Measurements from ENCODE around the gene MROH9.
"Not testable (repeated sequence)": the region's sequence is repeated elsewhere in the genome, so short reads cannot be mapped to it uniquely, and the experiment has no call there.

Gene MROH9

DNA sequence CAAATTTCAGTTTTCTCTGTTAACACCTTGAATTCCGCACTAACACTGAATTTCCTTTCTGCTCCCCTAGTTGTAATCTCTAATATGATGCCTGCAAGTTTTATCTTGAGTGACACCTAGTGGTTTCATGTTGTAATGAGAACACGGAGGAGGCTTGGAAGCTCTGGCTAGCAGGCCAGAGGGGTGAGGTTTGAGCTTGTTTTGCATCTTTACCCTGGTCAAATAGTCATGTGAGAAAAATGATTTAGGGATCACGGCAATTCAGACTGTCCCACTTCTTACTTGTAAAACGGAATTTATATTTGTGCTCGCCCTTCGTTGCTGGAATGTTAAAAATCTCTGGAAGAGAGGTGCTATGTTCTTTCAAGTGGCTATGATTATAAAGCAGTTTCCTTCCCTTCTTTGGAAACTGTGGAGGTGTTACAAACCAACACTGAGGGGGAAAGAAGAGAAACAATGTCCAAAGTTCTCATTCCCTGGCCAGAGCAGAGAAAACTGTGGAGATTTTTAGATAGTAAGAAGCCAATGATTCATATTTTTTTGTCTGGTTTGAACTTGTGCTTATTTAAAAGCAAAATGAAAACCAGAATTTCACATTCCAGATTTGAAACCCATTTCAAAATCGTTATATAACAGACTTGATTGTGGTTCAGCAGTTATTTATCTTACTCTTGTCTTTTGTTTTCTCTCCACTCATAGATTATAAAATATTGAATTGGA is 5.3 kb upstream of the MROH9 start:
- TF ChIP-seq ZNF274 (IDR thresholded peaks at IDR 0.05; ENCODE audit: low read depth, low read length), result no peak
- no peak overlapping the region for H3K4me3 ChIP-seq (ENCODE audit: low read length)

DNA sequence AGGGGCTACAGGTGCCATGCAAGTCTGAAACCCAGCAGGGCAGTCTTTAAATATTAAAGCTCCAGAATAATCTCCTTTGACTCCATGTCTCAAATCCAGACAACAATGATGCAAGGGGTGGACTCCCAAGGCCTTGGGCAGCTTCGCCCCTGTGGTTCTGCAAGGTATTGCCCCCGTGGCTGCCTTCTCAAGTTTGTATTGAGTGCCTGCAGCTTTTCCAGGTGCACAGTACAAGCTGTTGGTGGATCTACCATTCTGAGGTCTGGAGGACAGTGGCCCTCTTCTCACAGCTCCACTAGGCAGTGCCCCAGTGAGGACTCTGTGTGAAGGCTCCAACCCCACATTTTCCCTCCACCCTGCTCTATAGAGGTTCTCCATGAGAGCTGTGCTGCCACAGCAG is 3.7 kb upstream of the MROH9 start:
- no peak overlapping the region for H3K4me3 ChIP-seq (ENCODE audit: low read length)
- TF ChIP-seq ZNF274 (IDR thresholded peaks at IDR 0.05; ENCODE audit: low read depth, low read length), result no peak

DNA sequence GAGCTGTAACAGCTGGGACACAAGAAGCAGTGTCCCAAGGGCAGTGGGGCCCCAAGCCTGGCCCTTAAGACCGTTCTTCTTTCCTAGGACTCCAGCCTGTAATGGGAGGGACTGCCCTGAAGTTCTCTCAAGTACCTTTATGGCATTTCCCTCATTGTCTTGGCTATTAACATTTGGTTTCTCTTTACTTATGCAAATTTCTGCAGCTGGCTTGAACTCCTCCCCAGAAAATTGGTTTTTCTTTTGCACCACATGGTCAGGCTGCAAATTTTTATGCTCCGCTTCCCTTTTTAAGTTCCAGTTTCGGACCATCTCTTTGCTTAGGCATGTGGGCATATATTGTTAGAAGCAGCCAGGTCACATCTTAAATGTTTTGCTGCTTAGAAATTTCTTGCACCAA is 3.1 kb upstream of the MROH9 start:
- no peak overlapping the region for H3K4me3 ChIP-seq (ENCODE audit: low read length)
- no peak for TF ChIP-seq ZNF274 (IDR thresholded peaks at IDR 0.05; ENCODE audit: low read depth, low read length)

DNA sequence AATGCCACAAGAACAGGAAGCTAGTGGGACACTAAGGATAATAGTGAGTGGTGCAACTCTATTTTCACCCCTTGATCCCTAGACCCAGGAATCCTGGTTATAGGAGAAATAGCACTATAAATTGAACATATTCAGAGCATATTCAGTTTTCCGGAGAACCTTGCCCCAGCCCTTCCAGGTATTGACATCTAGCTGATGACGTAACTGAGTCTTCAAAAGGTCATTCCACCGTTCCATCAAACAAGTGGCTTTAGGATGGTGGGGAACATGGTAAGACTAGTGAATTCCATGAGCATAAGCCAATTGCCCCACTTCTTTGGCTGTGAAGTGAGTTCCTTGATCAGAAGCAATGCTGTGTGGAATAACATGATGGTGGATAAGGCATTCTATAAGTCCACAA is 2.9 kb downstream of the MROH9 start:
- TF ChIP-seq ZNF274 (IDR thresholded peaks at IDR 0.05; ENCODE audit: low read depth, low read length), result no peak
- no peak overlapping the region for H3K4me3 ChIP-seq (ENCODE audit: low read length)

DNA sequence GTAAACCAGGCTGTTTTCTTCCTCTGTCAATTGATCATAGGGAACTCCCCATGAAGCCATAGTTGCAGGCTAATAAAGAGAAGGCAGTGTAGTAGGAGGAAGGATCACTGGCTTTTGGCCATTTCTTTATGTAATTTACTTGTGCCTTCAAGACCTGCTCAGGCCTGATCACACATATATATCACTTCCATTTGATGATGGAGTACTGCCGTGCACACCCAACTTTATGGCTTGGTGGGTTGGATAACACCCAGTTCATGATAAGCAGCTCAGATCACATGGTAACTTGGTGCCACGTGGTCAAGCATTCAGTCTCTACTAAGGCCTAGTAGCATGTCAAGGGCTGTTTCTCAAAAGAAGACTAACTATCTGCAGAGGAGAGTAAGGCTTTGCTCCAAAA is 4.1 kb downstream of the MROH9 start:
- no peak for TF ChIP-seq ZNF274 (IDR thresholded peaks at IDR 0.05; ENCODE audit: low read depth, low read length)
- no peak overlapping the region for H3K4me3 ChIP-seq (ENCODE audit: low read length)

DNA sequence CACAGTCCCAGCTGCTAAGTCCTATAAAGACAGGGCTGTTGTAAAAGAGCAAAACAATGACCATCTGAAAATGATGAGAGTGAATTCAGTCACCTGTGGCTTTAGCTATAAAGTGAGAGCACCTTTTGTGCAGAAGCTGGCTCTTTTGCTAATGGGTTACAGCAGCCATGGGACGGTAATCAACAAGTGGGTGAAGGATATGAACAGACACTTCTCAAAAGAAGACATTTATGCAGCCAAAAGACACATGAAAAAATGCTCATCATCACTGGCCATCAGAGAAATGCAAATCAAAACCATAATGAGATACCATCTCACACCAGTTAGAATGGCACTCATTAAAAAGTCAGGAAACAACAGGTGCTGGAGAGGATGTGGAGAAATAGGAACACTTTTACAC is 16.4 kb downstream of the MROH9 start:
- not testable (repeated sequence) for H3K4me3 ChIP-seq (ENCODE audit: low read length)

DNA sequence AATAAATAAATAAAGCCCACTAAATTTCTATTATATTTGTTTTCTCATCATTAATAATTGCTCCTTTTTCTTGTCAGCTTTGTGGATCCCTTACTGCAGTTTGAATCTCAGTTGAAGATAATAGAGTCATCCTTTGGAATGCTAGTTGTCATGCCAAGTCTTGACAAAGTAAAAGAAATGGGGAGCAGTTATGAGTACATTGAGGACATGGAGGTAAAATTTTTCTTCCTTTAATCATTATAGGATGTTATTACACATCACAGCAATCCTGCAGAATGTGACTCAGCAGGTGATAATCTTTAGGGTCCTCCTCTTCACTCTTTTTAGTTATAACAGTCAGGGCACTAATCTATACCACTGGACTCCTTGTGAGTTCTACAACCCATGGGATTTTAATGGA is 24.1 kb downstream of the MROH9 start:
- H3K4me3 ChIP-seq (ENCODE audit: low read length), result no peak overlapping the region
- no peak for TF ChIP-seq ZNF274 (IDR thresholded peaks at IDR 0.05; ENCODE audit: low read depth, low read length)

DNA sequence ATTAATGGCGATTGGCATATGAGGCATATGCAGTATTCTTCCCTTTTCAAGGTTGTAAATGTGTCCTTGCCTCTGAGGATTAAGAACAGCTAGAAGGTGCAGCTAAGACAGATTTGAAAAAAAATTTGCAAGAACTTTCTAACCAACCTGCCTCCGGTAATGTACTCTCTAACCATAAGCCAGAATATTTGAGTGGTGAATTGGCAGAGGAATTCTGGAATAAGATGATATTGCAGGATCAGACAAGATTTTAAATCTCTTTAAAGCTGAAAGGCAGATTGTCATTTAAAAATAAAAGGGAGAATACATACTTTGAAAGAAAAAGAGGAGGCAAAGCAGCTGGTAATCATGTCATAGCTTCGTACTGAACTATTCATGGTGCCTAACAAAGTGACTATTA is 29.2 kb downstream of the MROH9 start:
- no peak overlapping the region for H3K4me3 ChIP-seq (ENCODE audit: low read length)
- no peak for TF ChIP-seq ZNF274 (IDR thresholded peaks at IDR 0.05; ENCODE audit: low read depth, low read length)

DNA sequence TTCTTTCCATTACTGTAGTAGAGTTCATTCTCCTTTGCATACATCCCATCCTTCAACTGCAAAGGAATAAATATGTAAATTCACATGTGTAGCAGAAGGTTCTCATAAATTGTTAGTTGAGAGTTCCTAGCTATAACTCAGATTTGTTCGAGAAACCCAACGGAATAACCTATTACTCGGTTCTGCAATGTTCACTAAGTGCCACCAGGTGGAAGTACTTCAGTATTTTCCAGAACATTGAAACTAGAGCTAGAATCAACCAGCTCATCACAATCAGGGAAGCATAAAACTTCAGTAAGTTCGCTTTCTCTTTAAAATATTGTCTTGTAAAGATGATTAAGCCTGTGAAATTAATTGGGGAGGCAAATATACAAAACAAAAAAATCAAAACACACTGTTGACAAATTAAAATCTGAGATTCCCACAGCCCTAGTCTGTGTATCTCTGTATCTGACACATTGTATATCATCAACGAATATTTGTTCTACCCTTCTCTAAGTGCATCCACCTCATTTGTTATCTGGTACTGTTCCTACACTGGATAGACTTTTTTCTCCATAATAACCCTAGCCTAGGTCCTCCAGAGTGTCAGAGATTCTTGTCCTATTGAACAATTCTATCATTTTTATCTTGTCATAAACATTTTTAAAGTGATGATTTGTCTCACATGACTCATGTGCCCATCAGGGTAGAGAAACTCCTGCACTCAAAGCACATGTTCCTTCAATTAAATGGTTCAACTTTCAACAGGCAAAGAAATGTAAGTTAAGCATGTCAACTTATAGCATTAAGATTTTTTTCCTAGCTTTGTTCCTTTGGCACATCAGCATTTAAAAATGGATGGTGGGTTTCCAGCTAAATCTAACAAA is 31.9 kb downstream of the MROH9 start:
- no peak for TF ChIP-seq ZNF274 (IDR thresholded peaks at IDR 0.05; ENCODE audit: low read depth, low read length)
- no peak overlapping the region for H3K4me3 ChIP-seq (ENCODE audit: low read length)

DNA sequence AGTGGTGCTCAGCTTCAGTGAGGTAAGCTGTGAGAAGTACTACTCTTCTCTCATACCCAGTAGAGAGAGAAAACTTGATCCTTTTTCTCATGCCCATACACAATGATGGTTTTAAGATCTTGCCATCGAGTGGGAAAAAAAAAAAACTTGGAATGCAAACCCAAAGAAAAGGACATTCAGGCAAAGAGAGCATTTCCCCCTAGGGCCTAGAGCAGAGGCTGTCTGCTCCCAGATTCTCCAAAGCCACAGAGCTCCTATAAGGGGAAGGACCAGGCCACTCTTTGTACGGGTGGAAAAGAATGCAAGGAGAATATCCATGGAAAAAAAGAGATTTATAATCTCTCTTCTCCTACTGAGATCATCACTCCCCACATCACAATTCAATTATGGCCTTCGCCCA is 34.9 kb downstream of the MROH9 start:
- TF ChIP-seq ZNF274 (IDR thresholded peaks at IDR 0.05; ENCODE audit: low read depth, low read length), result no peak
- H3K4me3 ChIP-seq (ENCODE audit: low read length), result no peak overlapping the region

DNA sequence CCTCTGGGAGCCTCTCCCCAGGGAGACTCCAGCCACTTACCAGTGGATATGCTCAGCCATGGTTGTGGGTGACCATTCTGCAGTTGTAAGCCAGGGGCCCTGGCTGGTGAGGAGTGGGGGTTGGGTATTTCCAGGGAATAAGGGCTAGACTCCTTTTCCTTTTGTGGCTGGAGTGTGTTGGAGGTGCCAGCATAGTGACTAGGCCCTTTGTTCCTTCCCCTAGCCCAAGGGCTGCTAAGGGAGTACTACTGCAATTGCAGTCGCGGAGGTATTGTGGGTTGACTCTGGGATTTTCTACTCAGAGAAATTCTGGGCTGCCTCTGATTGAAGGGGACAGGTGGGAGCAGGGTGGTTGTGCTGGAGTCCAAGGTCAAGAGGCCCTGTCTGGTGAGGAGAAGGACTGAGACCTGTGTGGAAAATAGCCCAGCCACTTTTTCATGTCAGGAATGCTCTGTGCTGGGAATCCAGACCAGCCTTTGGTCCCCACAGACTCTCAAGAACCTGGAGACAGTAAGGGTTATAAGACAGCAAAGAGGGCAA is 43.1 kb downstream of the MROH9 start:
- TF ChIP-seq ZNF274 (IDR thresholded peaks at IDR 0.05; ENCODE audit: low read depth, low read length), result no peak
- H3K4me3 ChIP-seq (ENCODE audit: low read length), result no peak overlapping the region

DNA sequence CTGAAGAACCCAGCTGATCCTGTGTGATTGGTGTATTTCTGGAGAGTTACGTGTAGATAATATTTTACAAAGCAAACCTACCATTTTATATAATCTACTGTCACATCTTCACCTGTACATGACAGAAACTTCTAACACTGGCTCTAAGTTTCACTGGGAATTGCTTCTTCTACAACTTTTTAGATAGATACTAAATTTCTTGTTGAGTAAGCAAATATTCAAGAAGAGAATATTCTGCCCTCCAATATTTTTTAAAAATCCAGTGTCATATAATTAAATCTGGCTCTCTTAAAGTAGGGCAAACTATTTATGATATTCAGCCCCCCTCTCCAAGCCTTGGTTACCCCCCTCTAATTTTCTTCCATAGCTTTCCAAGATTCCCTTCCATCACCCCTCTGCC is 50.1 kb downstream of the MROH9 start:
- no peak overlapping the region for H3K4me3 ChIP-seq (ENCODE audit: low read length)
- TF ChIP-seq ZNF274 (IDR thresholded peaks at IDR 0.05; ENCODE audit: low read depth, low read length), result no peak

DNA sequence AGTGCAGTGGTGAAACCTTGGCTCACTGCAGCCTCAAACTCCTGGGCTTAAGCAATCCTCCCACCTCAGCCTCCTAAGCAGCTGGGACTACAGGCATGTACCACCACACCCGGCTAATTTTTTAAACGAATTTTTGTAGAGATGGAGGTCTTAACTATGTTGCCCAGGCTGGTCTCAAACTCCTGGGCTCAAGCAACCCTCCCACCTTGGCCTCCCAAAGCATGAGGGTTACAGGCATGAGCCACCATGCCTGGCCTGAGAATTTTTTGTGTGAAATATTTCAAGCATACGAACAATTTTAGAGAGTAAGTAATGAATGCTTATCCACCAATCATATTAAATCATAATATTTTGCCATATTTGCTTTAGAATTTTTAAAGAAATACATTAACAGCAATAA is 51.6 kb downstream of the MROH9 start:
- H3K4me3 ChIP-seq (ENCODE audit: low read length), result no peak overlapping the region
- no peak for TF ChIP-seq ZNF274 (IDR thresholded peaks at IDR 0.05; ENCODE audit: low read depth, low read length)

DNA sequence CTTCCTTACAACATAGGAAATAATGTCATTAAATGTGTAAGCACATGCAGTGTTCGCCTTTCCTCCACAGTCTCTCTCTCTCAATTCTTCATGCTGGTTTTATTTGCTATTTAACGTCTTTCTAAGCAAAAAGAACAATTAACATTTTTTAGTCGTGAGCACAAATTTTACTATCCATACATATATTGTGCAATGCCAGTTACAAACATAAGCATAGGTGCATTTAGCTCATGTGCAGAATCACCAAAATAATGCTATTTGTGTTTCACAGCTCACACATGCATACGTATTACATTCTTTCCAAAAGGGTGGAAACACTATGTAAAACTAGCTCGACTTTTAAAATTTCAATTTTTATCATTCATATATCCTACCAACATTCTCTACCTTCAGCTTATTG is 52.1 kb downstream of the MROH9 start:
- TF ChIP-seq ZNF274 (IDR thresholded peaks at IDR 0.05; ENCODE audit: low read depth, low read length), result no peak
- no peak overlapping the region for H3K4me3 ChIP-seq (ENCODE audit: low read length)

DNA sequence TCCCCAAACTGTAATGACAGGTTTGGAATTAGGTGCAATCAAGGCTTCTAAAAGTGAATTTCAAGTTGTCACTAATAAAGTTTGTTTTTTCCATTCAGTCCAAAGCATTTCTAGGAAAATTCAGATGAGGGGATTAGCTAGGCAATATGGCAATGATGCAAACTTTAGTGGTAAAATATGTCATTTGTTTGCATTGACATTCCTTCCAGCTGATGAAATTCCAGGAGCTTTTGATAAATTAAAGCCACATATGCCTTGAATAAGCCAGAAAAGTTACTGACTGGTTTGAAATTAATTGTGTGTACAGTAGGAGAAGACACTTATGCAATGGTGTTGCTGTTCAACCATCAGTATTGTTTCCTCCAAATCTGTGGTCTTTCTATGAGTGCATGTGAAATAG is 57.8 kb downstream of the MROH9 start:
- no peak overlapping the region for H3K4me3 ChIP-seq (ENCODE audit: low read length)
- no peak for TF ChIP-seq ZNF274 (IDR thresholded peaks at IDR 0.05; ENCODE audit: low read depth, low read length)
